Type B pancreatic cell (in vitro differentiated cells): ENCODE measurements around the gene SERPINB5. TPM values are rescaled to one million over a fixed set of nuclear protein-coding genes. Genes with fewer than 3 reads are reported as not detected.
A peak's percentile ranks its signal among the peaks of the same experiment; 100 is the strongest.

Experiments used
- DNase-seq: peaks from one replicate; pipeline ENCODE4 v3.0.0; 2021; ENCODE audit warnings: mixed read lengths; ENCODE audit not compliant: unreplicated experiment; ENCODE audit errors: extremely low spot score
- H3K27ac Mint-ChIP-seq: 2 replicates; pipeline ENCODE4 v1.8.0; 2021; ENCODE audit warnings: mild to moderate bottlenecking, mixed read lengths
- H3K27me3 Mint-ChIP-seq: 2 replicates; pipeline ENCODE4 v1.8.0; 2021; ENCODE audit warnings: mixed read lengths
- H3K36me3 Mint-ChIP-seq: 2 replicates; pipeline ENCODE4 v1.8.0; 2021; ENCODE audit warnings: mixed read lengths
- H3K4me1 Mint-ChIP-seq: one replicate; pipeline ENCODE4 v1.8.0; 2021; ENCODE audit warnings: mixed read lengths; ENCODE audit not compliant: unreplicated experiment
- H3K4me3 Mint-ChIP-seq: 2 replicates; pipeline ENCODE4 v1.8.0; 2021; ENCODE audit warnings: mild to moderate bottlenecking, mixed read lengths
- H3K9me3 Mint-ChIP-seq: 2 replicates; pipeline ENCODE4 v1.8.0; 2021; ENCODE audit warnings: mixed read lengths
- CTCF ChIP-seq: fragments of 200-600 bp; sonication (generic); conservative IDR thresholded peaks from 2 replicates; pipeline ENCODE4 v1.5.0; 2021; ENCODE audit warnings: antibody characterized with exemption, mild to moderate bottlenecking
- total RNA-seq: library from RNA; stranded (reverse); gene quantifications from 2 replicates; pipeline ENCODE4 v1.2.1, GENCODE V29; 2021; ENCODE audit warnings: low replicate concordance

Gene SERPINB5
- total RNA-seq, 1 donor from 2014 or later, result 1.4 TPM

- Mint-ChIP-seq H3K4me3 (no peak within 1 kb of the TSS), H3K9me3 (peaks cover 6% of the 10 kb centered on the region), H3K4me1 (peaks cover 16% of the 10 kb centered on the region), H3K27ac (peak within 1 kb of the TSS; percentile 22), H3K27me3 (no peaks in the 10 kb centered on the region), H3K36me3 (no peaks in the 10 kb centered on the region)
- DNase-seq, result no peak
- TF ChIP-seq CTCF, result no peak
Measured at GRCh38 chr18:63542069-63542468, 65.3 kb downstream of the SERPINB5 start, which contains the start of gene SERPINB12. Gene SERPINB12, plus strand, starts transcription at chr18:63542369. Its CDS starts 13,791 bp downstream, at chr18:63556160.

- no peaks in the 10 kb centered on the region for H3K36me3 Mint-ChIP-seq
- H3K27ac Mint-ChIP-seq, result no peak overlapping the region
- no peak for DNase-seq
- peaks cover 6% of the 10 kb centered on the region for H3K9me3 Mint-ChIP-seq
- no peak for TF ChIP-seq CTCF
- H3K4me1 Mint-ChIP-seq, result peaks cover 16% of the 10 kb centered on the region
- no peak overlapping the region for H3K4me3 Mint-ChIP-seq
- no peaks in the 10 kb centered on the region for H3K27me3 Mint-ChIP-seq
Measured at GRCh38 chr18:63544017-63544416, 67.3 kb downstream of the SERPINB5 start.

- Mint-ChIP-seq H3K27me3 (no peaks in the 10 kb centered on the region), H3K9me3 (peaks cover 4% of the 10 kb centered on the region), H3K4me1 (peaks cover 12% of the 10 kb centered on the region), H3K36me3 (no peaks in the 10 kb centered on the region), H3K27ac (peak overlapping the region; percentile 35), H3K4me3 (peak overlapping the region; percentile 15)
- no peak for DNase-seq
- no peak for TF ChIP-seq CTCF
Measured at GRCh38 chr18:63545000-63545399, 68.2 kb downstream of the SERPINB5 start.

- Mint-ChIP-seq H3K9me3 (no peaks in the 10 kb centered on the region), H3K4me3 (no peak overlapping the region)
Measured at GRCh38 chr18:63550068-63550467, 73.3 kb downstream of the SERPINB5 start.

GRCh38 chr18:63551769-63552168, 75.0 kb downstream of the SERPINB5 start:
- DNase-seq, result no peak
- H3K27ac Mint-ChIP-seq, result peak overlapping the region; percentile 39

More at GRCh38 chr18:63550068-63550467, 73.3 kb downstream of the SERPINB5 start:
- H3K27me3 Mint-ChIP-seq, result no peaks in the 10 kb centered on the region
- peak overlapping the region; percentile 80 for H3K27ac Mint-ChIP-seq
- TF ChIP-seq CTCF, result no peak
- peaks cover 4% of the 10 kb centered on the region for H3K4me1 Mint-ChIP-seq
- no peaks in the 10 kb centered on the region for H3K36me3 Mint-ChIP-seq
- DNase-seq, result no peak

More at GRCh38 chr18:63551769-63552168, 75.0 kb downstream of the SERPINB5 start:
- H3K27me3 Mint-ChIP-seq, result no peaks in the 10 kb centered on the region
- TF ChIP-seq CTCF, result no peak
- H3K36me3 Mint-ChIP-seq, result no peaks in the 10 kb centered on the region
- no peaks in the 10 kb centered on the region for H3K9me3 Mint-ChIP-seq
- no peaks in the 10 kb centered on the region for H3K4me1 Mint-ChIP-seq
- no peak overlapping the region for H3K4me3 Mint-ChIP-seq
